HEK293 (cell line): Measurements from ENCODE around the gene SHISA6.

Experiments
- CTCF ChIA-PET: fragments of 350-600 bp; formaldehyde crosslinking; extraction: SDS; loops from one replicate; lab custom pipeline; 2021; ENCODE audit warnings: antibody characterized with exemption; lab: Yijun Ruan, JAX
- POLR2A ChIA-PET: fragments of 300-600 bp; formaldehyde crosslinking; extraction: SDS; loops from one replicate; lab custom pipeline; 2020; ENCODE audit warnings: antibody characterized with exemption, inconsistent platforms; lab: Yijun Ruan, JAX
- H3K27ac ChIP-seq: fragments of 200-500 bp; sonication (Bioruptor generic); 2 replicates; pipeline ENCODE4 v1.5.1; 2014; ENCODE audit warnings: low read depth, low read length, control low read depth, inconsistent platforms; ENCODE audit errors: extremely low read depth
- H3K36me3 ChIP-seq, 2 experiments: fragments of 200-500 bp in 1 of 2; sonication (Bioruptor generic) in 1 of 2; 1 replicate in 1 of 2; 2 replicates in 1 of 2; pipeline ENCODE4 v1.5.1; 2014 to 2017; ENCODE audit warnings: inconsistent platforms in 2 of 2, low read length in 2 of 2; ENCODE audit not compliant: control insufficient read depth in 2 of 2, insufficient read depth in 1 of 2
- H3K4me1 ChIP-seq: fragments of 200-500 bp; sonication (Bioruptor generic); 2 replicates; pipeline ENCODE4 v1.5.1; 2014; ENCODE audit warnings: mild to moderate bottlenecking, low read length, inconsistent platforms; ENCODE audit not compliant: control insufficient read depth, insufficient read depth
- H3K4me3 ChIP-seq: 2 replicates; pipeline ENCODE4 v1.5.1; 2011; ENCODE audit warnings: low read depth, mild to moderate bottlenecking, control low read depth, low read length, moderate library complexity
- H3K9me3 ChIP-seq: fragments of 200-500 bp; sonication (Bioruptor generic); 2 replicates; pipeline ENCODE4 v1.5.1; 2014; ENCODE audit warnings: low read depth, low read length, inconsistent platforms; ENCODE audit not compliant: control insufficient read depth, insufficient read depth
- HOXA7 ChIP-seq: sonication (generic); formaldehyde crosslinking; IDR thresholded peaks from 2 replicates; pipeline ENCODE4 v1.8.1; 2022; ENCODE audit warnings: missing genetic modification reagents, borderline replicate concordance
- RBAK ChIP-seq: fragments of 450-650 bp; formaldehyde crosslinking; IDR thresholded peaks from 2 replicates; pipeline ENCODE4 v1.5.1; 2016; ENCODE audit warnings: missing biosample characterization, missing genetic modification characterization
- TSHZ1 ChIP-seq: fragments of 450-650 bp; formaldehyde crosslinking; IDR thresholded peaks from 2 replicates; pipeline ENCODE4 v1.5.1; 2016; ENCODE audit warnings: missing biosample characterization, missing genetic modification characterization, borderline replicate concordance
- WT1 ChIP-seq: fragments of 450-650 bp; formaldehyde crosslinking; IDR thresholded peaks from 2 replicates; pipeline ENCODE4 v1.5.1; 2016; ENCODE audit warnings: missing biosample characterization, missing genetic modification characterization
- ZBTB1 ChIP-seq: fragments of 450-650 bp; formaldehyde crosslinking; IDR thresholded peaks from 2 replicates; pipeline ENCODE4 v1.5.1; 2016; ENCODE audit warnings: missing biosample characterization, missing genetic modification characterization
- ZBTB17 ChIP-seq: fragments of 450-650 bp; formaldehyde crosslinking; IDR thresholded peaks from 2 replicates; pipeline ENCODE4 v1.5.1; 2016; ENCODE audit warnings: missing biosample characterization, missing genetic modification characterization
- ZBTB6 ChIP-seq: fragments of 450-650 bp; formaldehyde crosslinking; IDR thresholded peaks from 2 replicates; pipeline ENCODE4 v1.5.1; 2017; ENCODE audit warnings: missing biosample characterization, missing genetic modification characterization
- ZBTB8A ChIP-seq: fragments of 450-650 bp; formaldehyde crosslinking; IDR thresholded peaks from 2 replicates; pipeline ENCODE4 v1.5.1; 2016; ENCODE audit warnings: missing biosample characterization, missing genetic modification characterization
- ZNF132 ChIP-seq: fragments of 450-650 bp; formaldehyde crosslinking; IDR thresholded peaks from 2 replicates; pipeline ENCODE4 v1.5.1; 2017; ENCODE audit warnings: missing biosample characterization, missing genetic modification characterization, borderline replicate concordance
- ZNF157 ChIP-seq: fragments of 450-650 bp; formaldehyde crosslinking; IDR thresholded peaks from 2 replicates; pipeline ENCODE4 v1.5.1; 2016; ENCODE audit warnings: missing biosample characterization, missing genetic modification characterization
- ZNF184 ChIP-seq: fragments of 450-650 bp; IDR thresholded peaks from 2 replicates; pipeline ENCODE4 v1.5.1; 2018; ENCODE audit warnings: missing biosample characterization, mild to moderate bottlenecking, missing genetic modification characterization
- ZNF223 ChIP-seq: fragments of 450-650 bp; formaldehyde crosslinking; IDR thresholded peaks from 2 replicates; pipeline ENCODE4 v1.5.1; 2016; ENCODE audit warnings: missing biosample characterization, missing genetic modification characterization
- ZNF302 ChIP-seq: fragments of 450-650 bp; formaldehyde crosslinking; IDR thresholded peaks from 2 replicates; pipeline ENCODE4 v1.5.1; 2016; ENCODE audit warnings: missing biosample characterization, missing genetic modification characterization, low read depth
- ZNF37A ChIP-seq: fragments of 450-650 bp; IDR thresholded peaks from 2 replicates; pipeline ENCODE4 v1.5.1; 2018; ENCODE audit warnings: missing biosample characterization, missing genetic modification characterization
- ZNF404 ChIP-seq: fragments of 450-650 bp; formaldehyde crosslinking; IDR thresholded peaks from 2 replicates; pipeline ENCODE4 v1.5.1; 2017; ENCODE audit warnings: missing biosample characterization, missing genetic modification characterization
- ZNF558 ChIP-seq: fragments of 450-650 bp; formaldehyde crosslinking; IDR thresholded peaks from 2 replicates; pipeline ENCODE4 v1.5.1; 2016; ENCODE audit warnings: missing biosample characterization, missing genetic modification characterization
- ZNF571 ChIP-seq: fragments of 450-650 bp; formaldehyde crosslinking; IDR thresholded peaks from 2 replicates; pipeline ENCODE4 v1.5.0; 2017; ENCODE audit warnings: missing biosample characterization, missing genetic modification characterization
- ZNF585B ChIP-seq: fragments of 450-650 bp; formaldehyde crosslinking; IDR thresholded peaks from 2 replicates; pipeline ENCODE4 v1.5.1; 2016; ENCODE audit warnings: missing biosample characterization, missing genetic modification characterization
- ZNF677 ChIP-seq: fragments of 450-650 bp; IDR thresholded peaks from 2 replicates; pipeline ENCODE4 v1.5.0; 2018; ENCODE audit warnings: missing biosample characterization, mild to moderate bottlenecking, missing genetic modification characterization, moderate library complexity
- ZSCAN30 ChIP-seq: fragments of 450-650 bp; IDR thresholded peaks from 2 replicates; pipeline ENCODE4 v1.5.1; 2018; ENCODE audit warnings: missing biosample characterization, mild to moderate bottlenecking, missing genetic modification characterization, moderate library complexity
- TF ChIP-seq, protein P1 (sequence below): fragments of 450-650 bp; formaldehyde crosslinking; conservative IDR thresholded peaks from 2 replicates; pipeline ENCODE4 v1.5.1; 2016; ENCODE audit warnings: low read depth, missing biosample characterization, missing genetic modification characterization
- TF ChIP-seq, protein P2 (sequence below): fragments of 450-650 bp; formaldehyde crosslinking; IDR thresholded peaks from 2 replicates; pipeline ENCODE4 v1.5.1; 2016; ENCODE audit warnings: missing biosample characterization, missing genetic modification characterization

SHISA6 gene

GRCh38 chr17:11353601-11354000 is 112.6 kb downstream of the SHISA6 start (continued):
- TF ChIP-seq ZBTB17: no peak
- TF ChIP-seq ZNF223: no peak
- TF ChIP-seq, all 188 proteins: peak for 0

GRCh38 chr17:11356371-11356770 is 115.4 kb downstream of the SHISA6 start:
- TF ChIP-seq ZBTB8A (tag by site-specific recombination) (no peak), ZNF571 (tag by site-specific recombination) (no peak), ZBTB1 (tag by site-specific recombination) (no peak), ZNF37A (tag by site-specific recombination) (no peak), TSHZ1 (tag by site-specific recombination) (no peak), RBAK (tag by site-specific recombination) (no peak), ZNF132 (no peak), ZNF302 (tag by site-specific recombination) (no peak), ZNF157 (tag by site-specific recombination) (no peak), HOXA7 (CRISPR knock-in tag) (no peak), ZNF184 (no peak), WT1 (no peak), ZNF585B (tag by site-specific recombination) (no peak), ZNF404 (tag by site-specific recombination) (no peak), ZSCAN30 (no peak), ZNF558 (tag by site-specific recombination) (no peak), ZBTB6 (tag by site-specific recombination) (no peak), ZNF677 (tag by site-specific recombination) (no peak)
- TF ChIP-seq, protein P1, sequence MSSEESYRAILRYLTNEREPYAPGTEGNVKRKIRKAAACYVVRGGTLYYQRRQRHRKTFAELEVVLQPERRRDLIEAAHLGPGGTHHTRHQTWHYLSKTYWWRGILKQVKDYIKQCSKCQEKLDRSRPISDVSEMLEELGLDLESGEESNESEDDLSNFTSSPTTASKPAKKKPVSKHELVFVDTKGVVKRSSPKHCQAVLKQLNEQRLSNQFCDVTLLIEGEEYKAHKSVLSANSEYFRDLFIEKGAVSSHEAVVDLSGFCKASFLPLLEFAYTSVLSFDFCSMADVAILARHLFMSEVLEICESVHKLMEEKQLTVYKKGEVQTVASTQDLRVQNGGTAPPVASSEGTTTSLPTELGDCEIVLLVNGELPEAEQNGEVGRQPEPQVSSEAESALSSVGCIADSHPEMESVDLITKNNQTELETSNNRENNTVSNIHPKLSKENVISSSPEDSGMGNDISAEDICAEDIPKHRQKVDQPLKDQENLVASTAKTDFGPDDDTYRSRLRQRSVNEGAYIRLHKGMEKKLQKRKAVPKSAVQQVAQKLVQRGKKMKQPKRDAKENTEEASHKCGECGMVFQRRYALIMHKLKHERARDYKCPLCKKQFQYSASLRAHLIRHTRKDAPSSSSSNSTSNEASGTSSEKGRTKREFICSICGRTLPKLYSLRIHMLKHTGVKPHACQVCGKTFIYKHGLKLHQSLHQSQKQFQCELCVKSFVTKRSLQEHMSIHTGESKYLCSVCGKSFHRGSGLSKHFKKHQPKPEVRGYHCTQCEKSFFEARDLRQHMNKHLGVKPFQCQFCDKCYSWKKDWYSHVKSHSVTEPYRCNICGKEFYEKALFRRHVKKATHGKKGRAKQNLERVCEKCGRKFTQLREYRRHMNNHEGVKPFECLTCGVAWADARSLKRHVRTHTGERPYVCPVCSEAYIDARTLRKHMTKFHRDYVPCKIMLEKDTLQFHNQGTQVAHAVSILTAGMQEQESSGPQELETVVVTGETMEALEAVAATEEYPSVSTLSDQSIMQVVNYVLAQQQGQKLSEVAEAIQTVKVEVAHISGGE (tag by site-specific recombination): no peak
- TF ChIP-seq, protein P2, sequence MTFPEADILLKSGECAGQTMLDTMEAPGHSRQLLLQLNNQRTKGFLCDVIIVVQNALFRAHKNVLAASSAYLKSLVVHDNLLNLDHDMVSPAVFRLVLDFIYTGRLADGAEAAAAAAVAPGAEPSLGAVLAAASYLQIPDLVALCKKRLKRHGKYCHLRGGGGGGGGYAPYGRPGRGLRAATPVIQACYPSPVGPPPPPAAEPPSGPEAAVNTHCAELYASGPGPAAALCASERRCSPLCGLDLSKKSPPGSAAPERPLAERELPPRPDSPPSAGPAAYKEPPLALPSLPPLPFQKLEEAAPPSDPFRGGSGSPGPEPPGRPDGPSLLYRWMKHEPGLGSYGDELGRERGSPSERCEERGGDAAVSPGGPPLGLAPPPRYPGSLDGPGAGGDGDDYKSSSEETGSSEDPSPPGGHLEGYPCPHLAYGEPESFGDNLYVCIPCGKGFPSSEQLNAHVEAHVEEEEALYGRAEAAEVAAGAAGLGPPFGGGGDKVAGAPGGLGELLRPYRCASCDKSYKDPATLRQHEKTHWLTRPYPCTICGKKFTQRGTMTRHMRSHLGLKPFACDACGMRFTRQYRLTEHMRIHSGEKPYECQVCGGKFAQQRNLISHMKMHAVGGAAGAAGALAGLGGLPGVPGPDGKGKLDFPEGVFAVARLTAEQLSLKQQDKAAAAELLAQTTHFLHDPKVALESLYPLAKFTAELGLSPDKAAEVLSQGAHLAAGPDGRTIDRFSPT (tag by site-specific recombination): no peak
- CTCF ChIA-PET: no interaction called here

More at GRCh38 chr17:11356371-11356770, 115.4 kb downstream of the SHISA6 start:
- no peaks in the 10 kb centered on the region for H3K36me3 ChIP-seq
- H3K27ac ChIP-seq: no peak overlapping the region
- H3K9me3 ChIP-seq: no peaks in the 10 kb centered on the region
- POLR2A ChIA-PET: no interaction called here
- H3K4me1 ChIP-seq: no peaks in the 10 kb centered on the region
- no peak overlapping the region for H3K4me3 ChIP-seq
